ENCODE results near the gene ZNF546.

The ZNF546 gene

GRCh38 chr19:39970675-39971379, 26.0 kb upstream of the ZNF546 start, which contains the start of gene PSMC4:
Gene PSMC4 (plus strand): TSS chr19:39971165. CDS start chr19:39971203, 38 bp downstream.
- H3K27ac ChIP-seq: peak within 1 kb of the TSS; percentile 76
- TF ChIP-seq ZFX (IDR thresholded peaks at IDR 0.05; ENCODE audit: borderline replicate concordance) (no peak), CTCF (IDR thresholded peaks at IDR 0.05) (peak; percentile 82)

GRCh38 chr19:39971380-39972035, 25.4 kb upstream of the ZNF546 start:
- H3K27ac ChIP-seq: peak overlapping the region; percentile 76
- TF ChIP-seq ZFX (IDR thresholded peaks at IDR 0.05; ENCODE audit: borderline replicate concordance) (no peak), CTCF (IDR thresholded peaks at IDR 0.05) (no peak)

GRCh38 chr19:39974377-39975155, 22.3 kb upstream of the ZNF546 start:
- TF ChIP-seq ZFX (IDR thresholded peaks at IDR 0.05; ENCODE audit: borderline replicate concordance) (no peak), CTCF (IDR thresholded peaks at IDR 0.05) (no peak)
- no peak overlapping the region for H3K27ac ChIP-seq

GRCh38 chr19:39982883-39983282, 14.0 kb upstream of the ZNF546 start:
- no peak for TF ChIP-seq CTCF (IDR thresholded peaks at IDR 0.05)
- TF ChIP-seq ZFX (IDR thresholded peaks at IDR 0.05; ENCODE audit: borderline replicate concordance): no peak
- H3K27ac ChIP-seq: no peak overlapping the region

- no peak overlapping the region for H3K27ac ChIP-seq
- no peak for TF ChIP-seq ZFX (IDR thresholded peaks at IDR 0.05; ENCODE audit: borderline replicate concordance)
These were observed 13.1 kb upstream of the ZNF546 start for GRCh38 chr19:39983695-39984300.

GRCh38 chr19:39986643-39987042, 10.2 kb upstream of the ZNF546 start:
- H3K27ac ChIP-seq: no peak overlapping the region
- no peak for TF ChIP-seq CTCF (IDR thresholded peaks at IDR 0.05)
- no peak for TF ChIP-seq ZFX (IDR thresholded peaks at IDR 0.05; ENCODE audit: borderline replicate concordance)

GRCh38 chr19:39987167-39987566, 9.7 kb upstream of the ZNF546 start:
- TF ChIP-seq ZFX (IDR thresholded peaks at IDR 0.05; ENCODE audit: borderline replicate concordance): no peak
- no peak overlapping the region for H3K27ac ChIP-seq

All from 22Rv1 (cell line).